HTERT RPE-1 (cell line): ENCODE measurements around the gene SIAH3.

Experiments
- in situ Hi-C: fragments of 300-500 bp; cut with MboI; formaldehyde crosslinking; loops from 4 replicates; pipeline ENCODE4 v1.14.3; 2020; ENCODE audit warnings: low sequenced_read_pairs

Gene SIAH3

DNA sequence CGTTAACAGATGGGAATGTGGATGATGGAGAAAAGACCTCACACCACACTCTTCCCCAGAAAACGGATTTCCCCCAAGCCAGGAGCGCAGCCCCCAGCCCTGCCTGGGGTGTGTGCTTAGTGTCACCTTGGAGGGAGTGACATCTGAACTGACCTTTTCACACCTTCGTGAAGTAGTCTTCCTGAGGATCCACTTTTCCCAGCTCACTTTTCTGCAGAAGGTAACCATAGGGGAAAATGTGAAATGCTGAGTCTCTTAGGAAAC is 26.2 kb downstream of the SIAH3 start:
- in situ Hi-C loops = no loop called here

DNA sequence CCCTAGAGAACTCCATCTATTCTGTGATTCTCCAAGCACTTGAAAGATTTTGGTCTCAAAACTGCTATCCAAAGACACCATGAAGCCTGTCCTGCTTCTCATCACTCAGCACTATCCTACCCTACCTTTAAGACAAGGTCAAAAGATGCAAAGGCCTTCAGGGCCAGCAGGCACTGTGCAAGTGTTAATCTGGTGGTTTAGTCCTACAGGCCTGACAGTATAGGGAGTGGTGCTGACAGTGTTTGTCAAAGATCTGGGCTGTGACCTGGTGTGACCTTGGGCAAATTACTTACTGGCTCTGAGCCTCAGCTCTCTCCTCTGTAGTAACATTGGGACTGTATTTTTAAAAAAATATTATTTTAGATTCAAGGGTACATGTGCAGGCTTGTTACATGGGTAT is 28.0 kb downstream of the SIAH3 start:
- in situ Hi-C loops = no loop called here

DNA sequence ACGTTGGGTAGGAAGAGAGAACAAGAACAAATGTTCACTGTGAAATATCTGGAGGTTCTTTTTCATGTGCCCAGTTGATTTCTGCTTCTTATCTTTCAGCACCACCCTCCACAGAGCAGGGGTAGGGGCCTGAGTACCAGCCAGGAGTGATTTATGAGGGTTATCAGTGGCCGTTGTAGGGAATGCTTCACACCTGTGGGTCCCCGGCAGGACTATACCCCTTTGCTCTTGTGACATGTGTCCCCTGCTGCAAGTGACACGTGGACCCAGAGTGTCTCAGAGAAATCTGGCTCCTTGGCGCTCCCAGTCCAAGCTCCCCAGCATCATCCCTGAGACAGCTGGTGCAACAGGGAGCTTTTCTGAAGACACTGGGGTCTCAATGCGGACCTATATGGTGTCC is 29.7 kb downstream of the SIAH3 start:
- in situ Hi-C loops = no loop called here

DNA sequence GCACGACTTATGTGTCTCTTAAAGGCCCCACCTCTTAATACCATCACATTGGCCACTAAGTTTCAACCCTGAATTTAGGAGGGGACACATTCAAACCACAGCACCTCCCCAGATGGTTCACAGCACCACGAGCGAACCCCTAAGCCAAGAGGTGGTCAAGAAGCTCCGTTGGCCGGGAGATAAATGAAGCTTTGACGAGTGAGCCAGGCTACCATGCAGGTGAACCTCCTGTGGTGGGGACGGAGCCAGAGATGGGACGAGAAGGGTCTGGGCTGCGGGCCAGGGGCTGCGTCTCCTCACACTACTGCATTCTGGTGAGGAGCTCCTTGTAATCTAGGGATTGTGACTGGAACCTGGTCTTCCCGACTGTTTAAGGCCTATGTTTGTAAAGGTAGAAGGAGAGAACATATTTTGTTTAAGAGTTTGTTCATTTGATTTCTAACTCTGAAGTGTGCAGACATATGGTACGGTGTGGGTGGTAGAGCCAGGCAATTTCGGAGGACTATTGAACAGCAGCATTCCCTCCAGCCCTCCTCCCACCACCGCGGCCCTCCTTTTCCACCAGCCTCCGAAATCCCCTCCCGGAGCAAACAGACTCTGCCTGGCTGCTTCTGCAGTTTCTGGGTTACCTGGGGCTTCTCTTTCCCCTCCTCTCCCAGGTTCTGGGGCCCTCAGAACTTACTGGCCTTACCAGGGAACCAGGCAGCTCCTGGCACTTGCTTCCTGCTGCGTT is 31.3 kb downstream of the SIAH3 start:
- in situ Hi-C loops = no loop called here

DNA sequence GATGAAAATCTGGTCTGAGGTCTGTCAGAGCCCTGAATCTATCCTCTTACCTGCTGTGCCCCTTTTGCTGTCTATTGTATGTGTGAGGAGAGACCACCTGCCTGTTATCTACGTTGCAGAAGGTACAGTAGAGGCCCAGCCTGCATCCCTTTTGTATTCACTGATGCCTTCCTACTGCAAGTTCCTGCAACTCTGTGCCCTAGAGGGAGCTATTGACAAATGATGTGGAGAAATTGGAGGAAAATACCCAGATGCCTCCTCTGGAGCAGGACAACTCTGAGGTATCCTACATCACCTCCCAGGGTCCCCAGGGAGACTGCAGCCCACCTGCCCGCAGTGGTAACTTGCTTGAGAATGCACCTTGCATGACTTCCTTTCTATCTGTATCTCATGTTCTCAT is 33.7 kb downstream of the SIAH3 start:
- in situ Hi-C loops = no loop called here

DNA sequence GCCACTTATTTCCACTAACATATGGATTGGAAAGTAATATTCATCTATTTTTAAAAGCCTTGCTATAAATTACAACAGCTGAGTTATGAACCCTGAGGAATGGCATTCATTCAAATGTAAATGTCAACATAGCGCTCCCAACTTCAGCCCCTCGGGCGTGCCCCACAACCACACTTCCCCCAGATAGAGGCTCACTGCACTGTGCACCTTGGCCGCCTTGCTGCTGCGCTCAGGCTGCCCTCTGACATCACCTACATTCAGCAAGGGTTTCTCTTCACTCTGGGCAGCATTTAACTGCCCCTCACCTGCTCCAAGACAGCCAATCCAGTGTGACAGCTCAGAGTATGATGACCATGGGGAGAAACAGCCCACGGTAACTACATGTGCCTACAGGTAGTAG is 35.1 kb downstream of the SIAH3 start:
- in situ Hi-C loops = no loop called here

DNA sequence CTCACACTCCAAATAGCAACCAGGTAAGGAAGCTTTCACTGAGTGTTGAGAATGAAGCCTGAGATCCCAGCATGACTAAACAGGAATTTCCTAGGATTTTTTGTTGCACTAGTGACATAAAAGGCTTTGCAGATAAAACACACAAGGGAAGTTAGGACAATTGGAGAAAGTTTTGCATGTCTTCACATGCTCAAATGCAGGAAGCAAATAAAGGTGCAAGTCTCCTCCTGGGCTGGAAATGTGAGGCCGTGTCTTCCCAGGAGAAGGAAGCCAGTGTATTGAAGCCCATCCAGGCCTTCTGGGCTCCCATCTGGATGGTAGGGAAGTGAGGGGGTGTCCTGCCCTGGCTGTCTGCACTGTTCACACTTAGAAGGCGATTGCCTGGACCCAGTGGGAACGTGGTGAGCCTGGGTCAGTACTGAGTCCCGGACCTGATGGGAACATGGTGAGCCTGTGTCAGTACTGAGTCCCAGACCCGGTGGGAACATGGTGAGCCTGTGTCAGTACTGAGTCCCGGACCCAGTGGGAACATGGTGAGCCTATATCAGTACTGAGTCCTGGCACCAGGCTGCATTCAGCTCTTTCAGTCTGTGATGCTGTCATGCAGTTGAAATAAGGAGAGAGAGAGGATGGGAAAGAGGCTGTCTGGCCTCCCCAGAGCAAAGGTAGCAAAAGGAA is 38.7 kb downstream of the SIAH3 start:
- in situ Hi-C loops = no loop called here

DNA sequence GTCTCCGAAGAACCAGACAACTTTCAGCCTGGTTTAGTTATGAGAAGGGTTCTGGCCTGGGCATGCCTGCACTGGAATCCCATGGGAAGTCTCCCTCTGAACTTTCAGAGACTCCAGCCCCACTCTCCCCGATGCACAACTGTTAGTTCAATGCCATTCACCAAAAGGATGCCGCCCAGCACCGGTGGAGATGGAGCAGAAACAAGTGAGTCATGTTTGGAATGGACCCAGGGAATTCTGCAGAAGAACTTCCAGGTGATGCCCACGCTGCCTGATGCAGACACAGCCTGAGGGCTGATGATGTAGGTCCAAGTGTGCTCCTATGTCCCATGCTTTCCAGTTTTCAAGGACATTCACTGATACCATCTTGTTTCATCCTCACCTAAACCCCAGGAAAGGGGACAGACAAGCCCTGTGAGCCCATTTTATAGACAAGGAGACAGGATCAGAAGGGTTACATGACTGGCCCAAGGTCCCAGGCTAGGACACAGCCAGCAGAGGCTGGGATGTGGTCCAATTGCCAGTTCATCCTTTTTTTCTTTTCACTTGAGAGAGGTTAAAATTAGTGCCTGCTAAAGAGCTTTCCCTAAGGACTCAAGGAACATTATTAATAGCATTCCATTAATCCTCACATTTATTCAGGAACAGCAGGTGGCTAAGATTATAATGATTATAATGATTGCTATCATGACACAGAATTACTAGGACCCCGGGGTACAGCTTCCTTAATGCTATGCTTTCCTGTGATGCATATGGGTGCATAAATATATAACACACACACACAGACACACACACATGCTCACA is 39.5 kb downstream of the SIAH3 start:
- in situ Hi-C loops = no loop called here

DNA sequence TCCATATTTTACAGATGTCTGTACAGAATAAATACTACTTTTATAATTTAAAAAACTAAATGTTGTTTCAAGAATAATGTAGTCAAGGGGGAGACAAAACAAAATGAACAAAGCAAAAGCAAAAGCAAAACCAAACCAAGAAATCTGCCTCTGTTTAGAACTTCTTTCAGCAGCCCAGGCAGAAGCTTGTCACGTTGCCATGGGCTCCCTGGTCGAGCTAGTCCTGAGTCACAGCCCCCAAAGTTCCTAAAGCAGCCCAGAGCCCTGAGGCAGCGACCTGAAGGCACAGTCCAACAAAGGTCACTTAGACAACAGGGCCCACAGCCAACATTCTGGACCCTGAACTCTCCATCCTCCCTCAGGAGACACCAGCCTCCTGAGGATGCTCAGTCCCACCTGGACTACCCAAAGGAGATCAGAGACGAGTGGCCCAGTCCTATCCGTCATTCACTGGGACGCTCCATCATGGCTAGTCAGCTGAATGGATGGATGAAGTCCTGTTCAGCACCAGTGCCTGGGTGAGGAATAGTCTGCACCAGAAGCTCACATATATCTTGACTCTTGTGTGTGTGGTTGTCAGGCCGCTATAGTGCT is 41.7 kb downstream of the SIAH3 start:
- in situ Hi-C loops = no loop called here

DNA sequence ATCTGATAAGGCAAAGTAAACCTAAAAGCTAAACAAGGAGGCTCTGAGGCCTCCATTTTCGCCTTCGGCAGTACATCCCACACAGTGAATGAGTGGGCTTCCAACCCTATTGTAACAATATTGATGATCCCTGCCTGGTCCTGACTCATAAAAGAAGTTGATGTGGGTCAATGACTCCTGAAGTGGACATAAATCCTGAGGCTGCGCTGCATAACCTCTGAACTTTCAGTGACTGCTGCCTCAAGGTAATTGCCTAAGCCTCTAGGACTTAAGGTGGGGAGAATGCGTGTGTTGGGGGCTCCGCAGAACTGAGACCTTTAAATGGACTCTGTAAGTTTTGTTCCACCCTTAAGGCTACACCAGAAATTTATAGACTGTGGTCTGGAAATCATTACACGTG is 42.6 kb downstream of the SIAH3 start:
- in situ Hi-C loops = no loop called here

DNA sequence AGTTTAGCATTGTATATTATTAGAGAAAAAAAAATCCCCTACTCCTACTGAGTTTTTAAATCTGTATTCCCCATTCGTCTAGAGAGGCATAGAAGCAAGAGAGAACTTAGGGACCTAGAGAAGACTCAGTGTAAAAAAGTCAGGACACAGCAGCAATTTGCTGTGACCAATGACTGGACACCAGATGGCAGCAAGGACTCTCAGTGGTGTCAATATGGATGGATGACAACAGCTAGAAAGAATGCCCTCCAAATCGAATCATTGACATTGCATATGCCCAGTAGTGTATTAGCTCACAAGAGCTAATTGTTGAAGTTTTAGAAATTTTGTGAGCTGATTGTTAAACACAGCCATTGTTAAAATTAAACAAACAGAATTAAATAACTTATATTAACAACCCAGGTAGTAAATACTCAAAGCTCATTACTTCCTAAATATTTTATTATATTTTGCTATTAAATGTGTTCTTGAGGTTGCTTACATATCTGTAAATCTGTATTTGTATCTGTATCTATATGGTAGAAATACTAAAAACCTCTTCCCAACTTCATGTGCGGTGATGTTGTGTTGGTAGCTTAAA is 43.9 kb downstream of the SIAH3 start:
- in situ Hi-C loops = no loop called here

DNA sequence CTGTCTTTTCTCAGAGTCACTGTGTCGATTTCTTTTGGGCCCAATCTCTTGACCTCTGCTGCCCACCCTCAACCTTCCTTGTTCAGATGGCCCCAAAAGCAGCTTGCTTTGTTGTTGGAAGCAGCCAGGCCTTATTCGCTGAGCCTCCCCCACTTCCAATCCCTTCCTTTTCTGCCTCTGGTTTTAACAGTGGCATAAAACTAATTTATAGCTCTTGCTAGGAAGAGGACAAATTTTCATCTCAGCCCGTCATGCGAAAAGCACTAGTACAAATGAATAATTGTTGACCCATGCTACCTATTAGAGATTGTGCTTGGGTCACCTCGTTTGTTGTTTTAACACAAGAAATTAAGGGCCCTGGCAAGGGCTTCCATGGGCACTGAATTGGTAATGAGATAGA is 51.1 kb downstream of the SIAH3 start:
- in situ Hi-C loops = no loop called here

DNA sequence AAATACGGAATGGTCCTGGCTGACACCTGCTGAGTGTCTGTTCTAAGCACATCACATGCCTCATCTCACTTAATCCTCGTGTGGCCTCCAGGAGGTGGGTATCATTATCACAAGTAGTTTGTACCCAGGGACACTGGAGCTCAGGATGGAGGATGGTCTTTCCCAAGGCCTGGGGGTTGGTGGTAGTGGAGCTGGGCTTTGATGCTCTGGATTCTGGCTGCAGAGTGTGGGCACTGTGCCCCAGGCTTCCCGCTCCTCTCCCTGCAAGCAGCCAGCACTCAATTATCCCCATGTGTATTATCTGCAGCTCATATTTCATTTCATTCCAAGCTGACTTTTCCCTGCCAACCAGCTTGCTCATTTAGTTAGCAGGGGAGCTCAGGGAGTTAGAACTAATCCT is 52.1 kb downstream of the SIAH3 start:
- in situ Hi-C loops = no loop called here

DNA sequence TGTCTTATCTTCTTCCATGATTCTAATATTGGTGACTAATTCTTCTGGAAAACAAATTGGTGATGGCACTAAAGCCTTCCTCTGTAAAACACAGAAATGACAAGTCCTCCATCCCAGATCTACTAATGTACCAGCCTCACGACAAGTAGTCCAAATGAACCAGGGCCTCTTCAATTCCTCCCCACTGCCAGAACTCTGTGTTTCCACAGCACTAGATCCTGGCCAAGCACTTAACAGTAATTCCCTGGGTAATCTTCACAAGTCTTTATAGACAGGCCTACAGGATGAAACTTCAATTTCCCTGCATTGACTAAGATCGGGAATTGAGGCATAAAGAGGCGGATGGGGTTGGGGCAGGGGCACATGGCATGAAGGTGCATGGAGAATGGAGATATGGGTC is 52.7 kb downstream of the SIAH3 start:
- in situ Hi-C loops = no loop called here

DNA sequence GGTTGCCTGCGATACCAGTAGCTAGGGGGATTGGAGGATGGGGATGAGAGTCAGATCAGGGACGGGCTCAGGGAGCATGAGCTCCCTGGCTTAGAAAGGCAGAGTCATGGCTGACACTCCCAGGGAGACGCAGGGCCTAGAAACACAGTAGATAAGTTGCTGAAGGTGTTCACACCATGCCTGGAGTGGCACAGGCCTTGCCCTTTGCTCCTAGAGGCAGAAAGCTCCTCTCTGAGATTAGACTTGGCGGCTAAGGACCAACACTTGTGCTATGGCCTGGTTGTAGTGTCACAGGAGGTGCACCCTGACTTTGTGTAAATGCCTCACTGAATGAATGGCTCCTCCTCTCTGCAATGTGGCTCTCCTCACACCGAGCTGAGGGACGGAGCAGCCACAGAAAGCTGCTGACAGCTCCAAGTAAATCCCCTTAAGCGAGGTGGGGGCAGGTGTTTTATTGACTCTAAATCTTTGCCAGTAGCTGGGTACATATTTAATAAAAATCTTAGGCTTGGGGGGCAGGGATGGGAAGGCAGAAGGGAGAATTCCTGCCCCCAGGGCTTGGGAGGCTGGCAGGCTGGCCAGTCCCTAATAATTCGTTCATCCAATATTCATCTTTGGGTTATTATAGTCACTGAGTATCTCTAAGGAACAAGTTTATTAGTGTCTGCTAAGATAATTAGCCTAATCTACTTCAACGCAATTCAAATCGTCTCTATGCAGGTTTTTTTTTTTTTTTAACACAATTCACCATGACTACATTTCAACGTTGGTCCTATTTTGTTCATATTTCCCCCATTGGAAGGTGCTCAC is 54.9 kb downstream of the SIAH3 start:
- in situ Hi-C loops = no loop called here

DNA sequence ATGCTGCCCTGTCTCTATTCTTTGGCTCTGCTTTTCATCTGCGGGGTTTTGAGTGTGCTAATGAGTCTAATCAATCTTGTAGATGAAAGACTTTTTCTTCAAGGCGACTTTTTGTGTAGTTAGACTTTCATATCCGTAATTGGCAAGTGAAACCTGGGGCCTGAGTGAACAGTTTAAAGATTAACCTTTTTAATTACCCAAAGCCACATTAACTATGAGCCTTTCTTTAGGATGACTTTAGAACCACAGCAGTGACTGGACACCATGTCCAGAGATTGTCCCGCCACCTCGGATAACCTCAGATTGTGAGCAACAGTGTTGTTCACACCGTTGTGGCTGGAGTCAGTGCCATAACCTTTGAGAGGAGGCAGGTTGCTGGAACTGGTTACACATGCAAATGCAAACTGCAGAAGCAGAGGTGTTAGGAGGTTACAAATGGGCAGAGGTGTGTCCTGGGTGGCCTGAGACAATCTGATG is 58.7 kb downstream of the SIAH3 start:
- in situ Hi-C loops = no loop called here

DNA sequence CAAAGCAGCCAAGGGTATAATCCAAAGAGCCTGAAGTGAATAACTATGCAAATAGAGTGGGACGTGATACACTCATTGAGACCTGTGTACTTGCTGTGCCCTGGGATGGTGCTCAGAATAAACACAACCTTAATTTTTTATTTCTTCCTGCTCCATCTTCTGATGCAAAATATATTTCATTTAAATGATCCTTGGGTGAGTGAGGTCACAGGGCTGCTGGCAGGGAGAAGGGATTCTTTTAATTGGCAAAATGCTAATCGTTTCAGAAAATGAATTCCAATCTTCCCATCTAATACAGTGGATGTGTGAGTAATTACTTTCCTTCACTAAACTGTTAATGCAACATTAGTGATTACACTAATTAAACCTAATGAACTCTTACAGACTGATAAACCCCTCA is 63.5 kb downstream of the SIAH3 start:
- in situ Hi-C loops = no loop called here

DNA sequence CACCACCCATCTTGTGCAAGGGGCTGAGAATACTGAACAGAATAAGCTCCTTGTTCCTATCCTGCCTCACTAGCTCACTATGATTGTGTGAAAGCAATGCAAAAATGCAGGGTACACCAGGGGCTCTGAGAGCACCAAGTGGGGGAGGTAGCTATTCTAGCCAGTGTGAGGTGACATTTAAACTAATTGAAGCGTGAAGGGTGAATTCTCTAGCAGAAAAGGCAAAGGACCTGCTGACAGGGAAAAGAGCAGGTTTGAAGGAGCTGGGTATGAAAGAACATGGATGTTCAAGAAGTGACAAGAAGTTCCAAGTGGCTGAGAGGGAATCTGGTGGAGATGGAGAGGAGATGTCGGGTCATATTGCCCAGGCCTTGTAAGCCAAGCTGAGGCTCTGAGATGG is 64.2 kb downstream of the SIAH3 start:
- in situ Hi-C loops = no loop called here

DNA sequence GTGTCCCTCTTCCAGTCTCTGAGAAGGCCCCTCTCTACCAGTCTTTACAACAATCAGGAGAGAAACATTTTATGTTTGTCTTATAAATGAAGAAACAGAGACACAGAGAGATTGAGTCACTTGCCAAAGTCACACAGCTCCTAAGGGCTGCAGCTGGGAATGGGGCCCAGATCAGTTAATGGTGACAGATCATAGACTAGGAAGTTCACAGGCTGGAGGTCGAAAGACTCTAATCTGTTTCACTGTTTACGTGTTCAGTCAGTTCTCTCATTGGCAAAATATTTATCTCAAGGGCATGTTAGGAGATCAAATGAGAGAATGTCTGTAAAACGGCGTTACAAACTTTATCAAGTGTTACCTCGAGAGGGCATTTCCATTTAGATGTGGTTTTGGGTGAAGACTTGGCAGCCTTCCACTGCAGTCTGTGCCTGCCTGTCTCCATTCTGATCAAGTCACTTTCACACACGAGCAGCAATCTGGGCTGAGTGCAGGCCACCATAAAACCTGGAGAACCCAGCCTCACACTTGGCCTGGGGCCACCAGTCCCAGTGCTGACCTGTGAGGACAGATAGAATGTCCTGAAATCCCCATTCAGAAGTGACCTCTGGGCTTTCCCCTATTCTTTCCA is 65.1 kb downstream of the SIAH3 start:
- in situ Hi-C loops = no loop called here
